DND-41 (cell line): Measurements from ENCODE around the gene SLC25A26.

Experiments used
- ATAC-seq: fragments of 200-7000 bp; cut with Tn5 transposase; 3 replicates; pipeline ENCODE4 v1.9.1; 2021; ENCODE audit warnings: low read depth; ENCODE audit not compliant: insufficient read depth
- DNase-seq: peaks from one replicate; pipeline ENCODE4 v3.0.0-alpha.2; 2020
- H2AFZ ChIP-seq: 2 replicates; pipeline ENCODE4 v1.6.0; 2012; ENCODE audit warnings: low read depth, low read length
- H3K27ac ChIP-seq: 2 replicates; pipeline ENCODE4 v1.5.1; 2012; ENCODE audit warnings: low read length, inconsistent platforms
- H3K27me3 ChIP-seq: fragments of 200-600 bp; sonication (generic); 2 replicates; pipeline ENCODE4 v1.6.0; 2012; ENCODE audit warnings: low read length, mild to moderate bottlenecking, inconsistent platforms; ENCODE audit not compliant: insufficient read depth, poor library complexity
- H3K36me3 ChIP-seq: 2 replicates; pipeline ENCODE4 v1.5.1; 2012; ENCODE audit warnings: low read length, inconsistent platforms; ENCODE audit not compliant: insufficient read depth
- H3K4me1 ChIP-seq: 2 replicates; pipeline ENCODE4 v1.5.1; 2012; ENCODE audit warnings: mild to moderate bottlenecking, low read length; ENCODE audit not compliant: insufficient read depth
- H3K4me2 ChIP-seq: 2 replicates; pipeline ENCODE4 v1.6.0; 2012; ENCODE audit warnings: mild to moderate bottlenecking, moderate library complexity, low read length, inconsistent platforms; ENCODE audit not compliant: insufficient read depth
- H3K4me3 ChIP-seq, 2 experiments: fragments of 200-600 bp in 1 of 2; shearing (Covaris generic) in 1 of 2; 2 replicates each; pipeline ENCODE4 v1.5.1; 2012 to 2016; ENCODE audit warnings: inconsistent platforms in 2 of 2, low read length in 2 of 2, mild to moderate bottlenecking in 2 of 2, low read depth in 1 of 2, moderate library complexity in 1 of 2
- H3K79me2 ChIP-seq: 2 replicates; pipeline ENCODE4 v1.6.0; 2012; ENCODE audit warnings: low read length, inconsistent platforms; ENCODE audit not compliant: insufficient read depth
- H3K9ac ChIP-seq: 2 replicates; pipeline ENCODE4 v1.6.0; 2012; ENCODE audit warnings: low read depth, mild to moderate bottlenecking, inconsistent platforms, low read length, moderate library complexity
- H3K9me3 ChIP-seq: 2 replicates; pipeline ENCODE4 v1.5.1; 2012; ENCODE audit warnings: low read length, moderate library complexity, mild to moderate bottlenecking, inconsistent platforms; ENCODE audit not compliant: insufficient read depth, severe bottlenecking
- H4K20me1 ChIP-seq: 2 replicates; pipeline ENCODE4 v1.6.0; 2012; ENCODE audit warnings: low read length; ENCODE audit not compliant: insufficient read depth
- CTCF ChIP-seq: IDR thresholded peaks from 2 replicates; pipeline ENCODE4 v1.5.1; 2012; ENCODE audit warnings: borderline replicate concordance, low read length, moderate library complexity, mild to moderate bottlenecking; ENCODE audit not compliant: poor library complexity, severe bottlenecking; ENCODE audit errors: extremely low read depth
- EZH2 ChIP-seq: IDR thresholded peaks from 3 replicates; pipeline ENCODE4 v1.6.1; 2012; ENCODE audit warnings: borderline replicate concordance, low read depth, mild to moderate bottlenecking, moderate library complexity, low read length, inconsistent platforms; ENCODE audit not compliant: severe bottlenecking

The SLC25A26 gene

DNA sequence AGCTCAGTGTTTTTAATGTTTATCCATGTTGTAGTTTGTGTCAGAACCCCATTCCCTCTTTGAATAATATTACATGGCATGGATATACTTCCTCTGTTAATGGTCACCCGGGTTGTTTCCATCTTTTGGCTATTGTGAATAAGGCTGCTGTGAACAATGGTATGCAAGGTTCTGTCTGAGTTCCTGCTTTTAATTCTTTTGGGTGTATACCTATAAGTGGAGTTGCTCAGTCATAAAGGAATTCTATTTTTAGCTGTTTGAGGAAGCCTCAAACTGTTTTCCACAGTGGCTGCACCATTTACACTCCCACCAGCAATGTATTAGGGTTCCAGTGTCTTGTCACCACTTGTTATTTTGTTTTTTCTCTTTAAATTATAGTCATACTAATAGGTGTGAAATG lies 99.6 kb downstream of the SLC25A26 start:
- no peaks in the 10 kb centered on the region for H3K79me2 ChIP-seq
- no peaks in the 10 kb centered on the region for H3K27me3 ChIP-seq
- peaks cover 8% of the 10 kb centered on the region; the same call in 1 of the 2 replicates for H4K20me1 ChIP-seq
- H3K4me2 ChIP-seq = no peak overlapping the region
- DNase-seq = no peak
- no peak overlapping the region for H3K27ac ChIP-seq
- TF ChIP-seq EZH2 (no peak), CTCF (no peak)
- no peak overlapping the region for H2AFZ ChIP-seq
- 0 out of 2 replicates have a peak, but pooled peaks cover 2% of the 10 kb centered on the region for H3K36me3 ChIP-seq
- no peaks in the 10 kb centered on the region for H3K4me1 ChIP-seq
- H3K9ac ChIP-seq = no peak overlapping the region
- H3K4me3 ChIP-seq = no peak overlapping the region
- no peak for ATAC-seq
- H3K9me3 ChIP-seq = no peaks in the 10 kb centered on the region

DNA sequence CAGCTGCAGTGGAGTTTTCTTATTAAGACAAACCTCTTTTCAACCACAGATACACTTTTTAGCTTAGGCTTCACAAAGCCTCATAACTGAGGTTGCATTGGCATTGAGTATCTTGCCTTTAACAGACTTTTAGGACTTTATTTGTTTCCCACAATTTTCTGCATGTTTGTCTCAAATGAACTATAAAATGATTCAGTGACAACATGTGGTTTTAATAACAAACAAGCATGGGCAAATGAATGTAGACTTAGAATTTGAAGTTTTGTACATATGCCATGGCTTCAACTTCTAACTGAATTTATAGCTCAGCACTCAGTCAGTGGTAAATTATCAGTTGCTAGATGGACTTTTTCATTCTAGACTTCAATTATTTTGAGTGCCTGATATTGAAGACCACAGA lies 101.6 kb downstream of the SLC25A26 start:
- Histone ChIP-seq H4K20me1 (peaks cover 8% of the 10 kb centered on the region; the same call in 1 of the 2 replicates), H3K9ac (no peak overlapping the region), H2AFZ (no peak overlapping the region), H3K27me3 (no peaks in the 10 kb centered on the region), H3K79me2 (no peaks in the 10 kb centered on the region), H3K9me3 (no peaks in the 10 kb centered on the region), H3K4me1 (no peaks in the 10 kb centered on the region), H3K27ac (no peak overlapping the region), H3K36me3 (0 out of 2 replicates have a peak, but pooled peaks cover 2% of the 10 kb centered on the region), H3K4me3 (no peak overlapping the region), H3K4me2 (no peak overlapping the region)
- ATAC-seq (no peak), DNase-seq (no peak)
- TF ChIP-seq CTCF = no peak
- TF ChIP-seq EZH2 = no peak

DNA sequence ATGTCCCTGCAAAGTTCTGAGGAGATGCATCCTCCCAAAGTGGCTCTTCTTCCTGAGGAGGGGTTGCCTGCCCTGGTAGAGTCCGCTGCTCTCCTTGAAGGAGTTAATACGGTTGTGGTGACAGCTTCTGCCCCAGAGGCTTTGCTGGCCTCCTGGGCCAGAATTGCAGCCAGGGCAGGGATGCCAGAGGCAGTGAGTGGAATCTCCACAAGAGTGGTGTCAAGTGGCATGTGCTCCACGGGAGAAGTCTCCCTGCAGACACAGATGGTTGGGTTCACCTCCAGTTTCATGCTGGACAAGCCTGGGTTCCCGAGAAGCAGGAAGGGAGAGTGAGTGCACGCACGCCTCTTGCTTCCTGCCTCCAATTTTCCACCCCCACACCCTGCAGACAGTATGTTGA lies 105.5 kb downstream of the SLC25A26 start:
- Histone ChIP-seq H3K9ac (no peak overlapping the region), H3K4me3 (no peak overlapping the region), H3K4me2 (no peak overlapping the region), H4K20me1 (no peaks in the 10 kb centered on the region; the same call in 1 of the 2 replicates), H3K9me3 (no peaks in the 10 kb centered on the region), H3K27ac (no peak overlapping the region), H3K36me3 (0 out of 2 replicates have a peak, but pooled peaks cover 2% of the 10 kb centered on the region), H3K79me2 (no peaks in the 10 kb centered on the region), H3K27me3 (no peaks in the 10 kb centered on the region), H3K4me1 (no peaks in the 10 kb centered on the region), H2AFZ (no peak overlapping the region)
- DNase-seq (no peak), ATAC-seq (no peak)
- TF ChIP-seq EZH2 = no peak
- TF ChIP-seq CTCF = no peak

DNA sequence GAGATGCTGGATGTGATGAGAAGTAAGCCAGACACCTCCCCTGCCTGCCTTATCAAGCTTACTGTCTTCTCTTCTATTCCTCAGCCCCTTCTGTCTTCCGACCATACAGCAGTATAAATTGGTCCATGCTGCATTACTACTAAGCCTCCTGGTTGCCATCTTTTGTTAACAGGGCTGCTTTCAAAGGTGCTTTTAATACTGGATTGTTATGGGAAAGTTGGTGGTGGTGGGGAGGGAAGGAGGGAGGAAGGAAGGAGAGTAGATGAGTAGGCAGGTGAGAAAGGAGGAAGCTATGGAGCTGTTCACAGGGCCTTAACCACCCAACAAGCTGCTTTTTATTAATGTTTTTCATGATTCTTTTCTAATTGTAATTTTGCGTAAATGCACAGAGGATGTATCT lies 114.9 kb downstream of the SLC25A26 start:
- no peaks in the 10 kb centered on the region for H3K4me1 ChIP-seq

More for the DNA sequence above, 114.9 kb downstream of the SLC25A26 start:
- Histone ChIP-seq H3K4me3 (no peak overlapping the region), H3K9ac (no peak overlapping the region), H3K79me2 (no peaks in the 10 kb centered on the region), H3K36me3 (no peaks in the 10 kb centered on the region), H4K20me1 (no peaks in the 10 kb centered on the region), H2AFZ (no peak overlapping the region), H3K27me3 (no peaks in the 10 kb centered on the region), H3K27ac (no peak overlapping the region), H3K9me3 (no peaks in the 10 kb centered on the region), H3K4me2 (no peak overlapping the region)
- DNase-seq = no peak
- TF ChIP-seq EZH2 (no peak), CTCF (no peak)
- no peak for ATAC-seq
